Left ventricle myocardium inferior (tissue), 1 donor: ENCODE data around the gene THSD4. TPM values are rescaled to one million over a fixed set of nuclear protein-coding genes. Genes with fewer than 3 reads are reported as not detected.

Experiments used
- DNase-seq: peaks from one replicate; pipeline ENCODE4 v3.0.0-alpha.2; 2020
- H3K27ac ChIP-seq: fragments of 200-600 bp; replicated peaks from 2 replicates; pipeline ENCODE4 v1.8.0; 2021
- H3K27me3 ChIP-seq: fragments of 200-600 bp; 2 replicates; pipeline ENCODE4 v1.8.0; 2021; ENCODE audit warnings: low read depth
- H3K36me3 ChIP-seq: fragments of 200-600 bp; 2 replicates; pipeline ENCODE4 v1.8.0; 2021
- H3K4me1 ChIP-seq: fragments of 200-600 bp; 2 replicates; pipeline ENCODE4 v1.8.0; 2021
- H3K4me3 ChIP-seq: fragments of 200-600 bp; 2 replicates; pipeline ENCODE4 v1.8.0; 2021; ENCODE audit warnings: mild to moderate bottlenecking, moderate library complexity
- H3K9me3 ChIP-seq: fragments of 200-600 bp; replicated peaks from 2 replicates; pipeline ENCODE4 v1.8.0; 2021
- intact Hi-C: fragments of 100-400 bp; cut with micrococcal nuclease; formaldehyde crosslinking; loops from one replicate; pipeline ENCODE4 v1.11.0; 2022
- total RNA-seq: library from RNA; stranded (reverse); fragmentation: NEBNext Ultra II Directional; extraction: Animal tissue kit (Norgen Biotek cat#: 25700); gene quantifications from one replicate; pipeline ENCODE4 v1.2.1, GENCODE V29; 2021
- TF ChIP-seq, protein P1 (sequence below): fragments of 200-600 bp; IDR thresholded peaks from 2 replicates; pipeline ENCODE4 v1.8.0; 2021; ENCODE audit warnings: antibody characterized with exemption, mild to moderate bottlenecking, borderline replicate concordance
- donor health status: DM: no; HTN: yes; CAD: no; lungs with severe emphysema.

The THSD4 gene
- total RNA-seq, 1 donor from 2014 or later = 95.8 TPM

DNA sequence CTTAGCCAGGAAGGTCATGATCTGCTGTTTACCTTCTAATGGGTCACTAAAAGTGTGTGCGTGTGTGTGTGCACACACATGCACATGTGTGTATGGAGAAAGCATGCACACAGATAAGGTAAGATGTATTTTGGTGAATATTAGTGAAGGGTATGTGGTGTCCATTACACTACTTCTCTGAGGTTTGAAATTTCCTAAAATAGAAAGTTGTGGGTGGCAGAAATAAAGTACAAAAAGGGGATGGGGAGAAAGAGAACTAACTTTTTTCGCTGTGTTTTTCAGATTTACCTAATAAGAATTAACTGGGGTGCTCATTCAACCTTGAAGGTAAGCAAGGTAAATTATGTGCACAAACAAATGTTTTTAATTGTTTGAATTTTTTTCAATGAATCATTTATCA, 670.7 kb downstream of the THSD4 start:
- DNase-seq = no peak
- Histone ChIP-seq H3K27me3 (no peaks in the 10 kb centered on the region), H3K36me3 (no peaks in the 10 kb centered on the region), H3K4me3 (no peak overlapping the region), H3K9me3 (no peaks in the 10 kb centered on the region), H3K27ac (no peak overlapping the region), H3K4me1 (peaks cover 12% of the 10 kb centered on the region)
- TF ChIP-seq, protein P1, sequence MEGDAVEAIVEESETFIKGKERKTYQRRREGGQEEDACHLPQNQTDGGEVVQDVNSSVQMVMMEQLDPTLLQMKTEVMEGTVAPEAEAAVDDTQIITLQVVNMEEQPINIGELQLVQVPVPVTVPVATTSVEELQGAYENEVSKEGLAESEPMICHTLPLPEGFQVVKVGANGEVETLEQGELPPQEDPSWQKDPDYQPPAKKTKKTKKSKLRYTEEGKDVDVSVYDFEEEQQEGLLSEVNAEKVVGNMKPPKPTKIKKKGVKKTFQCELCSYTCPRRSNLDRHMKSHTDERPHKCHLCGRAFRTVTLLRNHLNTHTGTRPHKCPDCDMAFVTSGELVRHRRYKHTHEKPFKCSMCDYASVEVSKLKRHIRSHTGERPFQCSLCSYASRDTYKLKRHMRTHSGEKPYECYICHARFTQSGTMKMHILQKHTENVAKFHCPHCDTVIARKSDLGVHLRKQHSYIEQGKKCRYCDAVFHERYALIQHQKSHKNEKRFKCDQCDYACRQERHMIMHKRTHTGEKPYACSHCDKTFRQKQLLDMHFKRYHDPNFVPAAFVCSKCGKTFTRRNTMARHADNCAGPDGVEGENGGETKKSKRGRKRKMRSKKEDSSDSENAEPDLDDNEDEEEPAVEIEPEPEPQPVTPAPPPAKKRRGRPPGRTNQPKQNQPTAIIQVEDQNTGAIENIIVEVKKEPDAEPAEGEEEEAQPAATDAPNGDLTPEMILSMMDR = no peak
- intact Hi-C loops = no loop called here

GRCh38 chr15:71786673-71787072, 671.4 kb downstream of the THSD4 start:
- TF ChIP-seq, protein P1 = no peak
- no peak overlapping the region for H3K4me3 ChIP-seq
- no peaks in the 10 kb centered on the region for H3K36me3 ChIP-seq
- H3K4me1 ChIP-seq = peaks cover 12% of the 10 kb centered on the region
- no peak for DNase-seq
- no peaks in the 10 kb centered on the region for H3K9me3 ChIP-seq
- no peaks in the 10 kb centered on the region for H3K27me3 ChIP-seq
- intact Hi-C loops = no loop called here
- H3K27ac ChIP-seq = no peak overlapping the region

DNA sequence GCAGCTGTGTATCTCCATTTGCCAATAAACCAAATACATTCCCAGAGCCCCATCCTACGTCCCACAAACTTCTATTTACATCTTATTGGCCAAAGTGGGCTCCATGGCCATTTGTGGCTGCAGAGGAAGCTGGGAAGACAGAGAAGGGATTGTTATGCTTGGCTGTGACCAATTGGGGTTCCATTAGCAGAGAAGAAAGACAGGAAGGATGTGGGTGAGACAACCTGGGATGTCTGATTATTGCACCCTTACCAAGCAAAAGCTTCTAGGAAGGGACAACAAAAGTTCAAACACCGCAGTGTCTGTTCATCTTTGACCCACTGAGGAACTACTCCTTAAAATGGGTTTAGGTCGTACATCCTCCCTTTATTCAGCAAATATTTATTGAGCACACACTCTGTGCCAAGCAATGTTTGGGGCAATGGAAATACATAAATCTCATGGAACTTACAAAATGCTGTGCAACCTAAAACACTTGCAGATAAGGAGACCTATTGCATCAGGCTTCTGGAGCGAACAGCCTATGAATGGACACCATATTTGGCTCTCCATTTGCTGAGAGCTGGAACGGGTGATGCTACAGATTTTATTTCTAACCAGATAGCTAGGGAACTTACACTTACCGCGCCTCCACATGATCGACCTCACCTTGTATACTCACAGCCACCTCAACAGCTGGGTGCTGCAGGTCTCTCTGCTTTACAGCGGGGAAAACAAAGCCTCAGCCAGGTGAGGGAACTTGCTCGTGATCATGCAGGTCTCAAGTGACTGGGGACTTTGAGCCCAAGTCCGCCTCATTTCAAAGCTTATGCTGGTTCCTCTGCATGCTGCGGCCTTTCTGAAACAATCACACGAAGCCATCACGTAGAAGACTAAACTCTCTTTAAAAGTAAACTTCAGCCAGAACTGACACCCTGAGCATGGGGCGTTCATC, 673.6 kb downstream of the THSD4 start:
- Histone ChIP-seq H3K9me3 (no peaks in the 10 kb centered on the region), H3K27me3 (no peaks in the 10 kb centered on the region), H3K4me3 (no peak overlapping the region), H3K36me3 (no peaks in the 10 kb centered on the region), H3K4me1 (peaks cover 9% of the 10 kb centered on the region), H3K27ac (no peak overlapping the region)
- TF ChIP-seq, protein P1 = no peak
- no peak for DNase-seq
- intact Hi-C loops = no loop called here

DNA sequence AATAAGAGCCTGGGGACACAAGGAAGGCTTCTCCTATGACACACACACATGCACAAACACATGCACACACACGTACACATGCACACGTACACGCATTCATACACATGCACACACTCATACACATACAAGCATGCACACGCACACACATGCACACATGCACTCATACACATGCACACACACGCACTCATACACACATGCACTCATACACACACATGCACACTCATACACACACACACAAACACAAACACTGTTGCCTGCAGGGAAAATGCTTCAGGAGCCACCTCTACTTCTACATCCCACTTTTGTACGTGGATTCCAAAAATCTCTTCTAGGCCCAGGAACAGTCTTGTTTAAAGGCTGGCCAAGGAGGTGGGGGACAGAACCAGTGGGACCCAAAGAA, 674.3 kb downstream of the THSD4 start:
- Histone ChIP-seq H3K27me3 (no peaks in the 10 kb centered on the region), H3K4me1 (peaks cover 9% of the 10 kb centered on the region), H3K36me3 (no peaks in the 10 kb centered on the region), H3K4me3 (no peak overlapping the region), H3K27ac (no peak overlapping the region), H3K9me3 (no peaks in the 10 kb centered on the region)
- TF ChIP-seq, protein P1 = no peak
- intact Hi-C loops = no loop called here
- no peak for DNase-seq

DNA sequence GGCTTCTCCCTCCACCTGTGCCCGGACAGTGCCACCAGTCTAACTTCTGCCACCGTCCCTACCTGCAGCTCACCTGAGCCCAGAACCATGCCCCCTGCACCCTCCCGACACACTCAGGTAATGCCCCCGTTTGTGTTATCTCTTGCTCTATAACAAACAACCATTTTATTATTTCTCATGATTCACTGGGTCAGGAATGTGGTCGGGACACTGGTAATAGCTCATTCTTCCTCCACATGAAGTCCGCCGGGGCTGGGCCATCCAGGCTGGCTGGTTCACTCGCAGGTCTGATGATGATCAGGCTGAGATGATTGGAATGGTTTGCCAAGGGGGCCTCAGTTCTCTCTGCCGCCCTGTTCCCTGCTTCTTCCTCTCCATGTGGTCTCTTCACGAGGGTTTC, 674.8 kb downstream of the THSD4 start:
- intact Hi-C loops = no loop called here
- Histone ChIP-seq H3K9me3 (no peaks in the 10 kb centered on the region), H3K4me3 (no peak overlapping the region), H3K36me3 (no peaks in the 10 kb centered on the region), H3K4me1 (peaks cover 9% of the 10 kb centered on the region), H3K27ac (no peak overlapping the region), H3K27me3 (no peaks in the 10 kb centered on the region)
- DNase-seq = no peak
- TF ChIP-seq, protein P1 = no peak
